Keratinocyte (primary cell): ENCODE results near the gene SPRED1. TPM values are rescaled to one million over a fixed set of nuclear protein-coding genes. Genes with fewer than 3 reads are reported as not detected.
"Not testable (repeated sequence)": the region's sequence is repeated elsewhere in the genome, so short reads cannot be mapped to it uniquely, and the experiment has no call there.

Source experiments
- DNase-seq: peaks from one replicate; pipeline ENCODE4 v3.0.0-alpha.2; 2011; ENCODE audit warnings: low read depth, missing footprints, low spot score
- FAIRE-seq: peaks from 2 replicates; lab custom pipeline; 2011; peaks lifted over from hg19 to GRCh38; lab: Jason Lieb, UNC
- H2AFZ ChIP-seq: 2 replicates; pipeline ENCODE4 v1.6.0; 2012; ENCODE audit warnings: low read length, control low read depth, inconsistent platforms; ENCODE audit not compliant: control insufficient read depth
- H3K27ac ChIP-seq: 2 replicates; pipeline ENCODE4 v1.5.1; 2011; ENCODE audit warnings: low read length; ENCODE audit not compliant: control insufficient read depth, insufficient read depth
- H3K27me3 ChIP-seq: 3 replicates; pipeline ENCODE4 v1.6.0; 2011; ENCODE audit warnings: low read length; ENCODE audit not compliant: control insufficient read depth, insufficient read depth; ENCODE audit errors: extremely low read depth
- H3K36me3 ChIP-seq, 2 experiments: 2 replicates in 1 of 2; 3 replicates in 1 of 2; pipeline ENCODE4 v1.5.1; 2011; ENCODE audit warnings: low read length in 2 of 2, mild to moderate bottlenecking in 1 of 2; ENCODE audit not compliant: control insufficient read depth in 2 of 2, insufficient read depth in 2 of 2; ENCODE audit errors: extremely low read depth in 1 of 2
- H3K4me1 ChIP-seq: 3 replicates; pipeline ENCODE4 v1.5.1; 2011; ENCODE audit warnings: low read length; ENCODE audit not compliant: control insufficient read depth, insufficient read depth; ENCODE audit errors: extremely low read depth
- H3K4me2 ChIP-seq: 3 replicates; pipeline ENCODE4 v1.6.0; 2011; ENCODE audit warnings: low read depth, low read length; ENCODE audit not compliant: control insufficient read depth, insufficient read depth; ENCODE audit errors: extremely low read depth
- H3K4me3 ChIP-seq, 3 experiments: fragments of 200-600 bp in 1 of 3; sonication (generic) in 1 of 3; 2 replicates in 2 of 3; 3 replicates in 1 of 3; pipeline ENCODE4 v1.5.1; 2011 to 2016; ENCODE audit warnings: low read length in 3 of 3, mild to moderate bottlenecking in 3 of 3, control low read depth in 2 of 3, inconsistent platforms in 1 of 3, low read depth in 1 of 3, mixed read lengths in 1 of 3, mixed run types in 1 of 3, moderate library complexity in 1 of 3; ENCODE audit not compliant: control insufficient read depth in 2 of 3, insufficient read depth in 2 of 3; ENCODE audit errors: extremely low read depth in 1 of 3
- H3K79me2 ChIP-seq: 2 replicates; pipeline ENCODE4 v1.6.0; 2012; ENCODE audit warnings: low read length; ENCODE audit not compliant: control insufficient read depth, insufficient read depth
- H3K9ac ChIP-seq: 3 replicates; pipeline ENCODE4 v1.6.0; 2011; ENCODE audit warnings: low read length; ENCODE audit not compliant: control insufficient read depth, insufficient read depth; ENCODE audit errors: extremely low read depth
- H3K9me1 ChIP-seq: 3 replicates; pipeline ENCODE4 v1.6.0; 2011; ENCODE audit warnings: low read length; ENCODE audit not compliant: control insufficient read depth, insufficient read depth; ENCODE audit errors: extremely low read depth
- H3K9me3 ChIP-seq: 2 replicates; pipeline ENCODE4 v1.5.1; 2012; ENCODE audit warnings: low read depth, low read length; ENCODE audit not compliant: control insufficient read depth
- H4K20me1 ChIP-seq: 3 replicates; pipeline ENCODE4 v1.6.0; 2011; ENCODE audit warnings: low read length; ENCODE audit not compliant: control insufficient read depth, insufficient read depth; ENCODE audit errors: extremely low read depth
- EZH2 ChIP-seq: IDR thresholded peaks from one replicate; pipeline ENCODE4 v1.6.1; 2012; ENCODE audit warnings: inconsistent platforms, mild to moderate bottlenecking, low read length, moderate library complexity
- dilution Hi-C: fragments of 300-500 bp; cut with MboI; formaldehyde crosslinking; loops from one replicate; pipeline ENCODE4 v1.7.0; 2020; ENCODE audit warnings: low sequenced_read_pairs; ENCODE audit not compliant: extremely low pct_ligation_motif_present
- polyA plus RNA-seq, 5 experiments: library from polyadenylated mRNA; depleted of rRNA in 3 of 5; stranded (reverse) in 3 of 5; stranded (forward) in 1 of 5; unstranded in 1 of 5; fragments of >200 nt; gene quantifications; 1 replicate in 1 of 5; 2 replicates in 3 of 5; 3 replicates in 1 of 5; pipeline versions ENCODE4 v1.2.1 to v1.2.3, GENCODE V29; 2011 to 2012; ENCODE audit warnings: missing spikeins in 2 of 5, low read depth in 1 of 5, low replicate concordance in 1 of 5
- TF ChIP-seq, protein P1 (sequence below), 3 experiments: IDR thresholded peaks in 1 of 3; conservative IDR thresholded peaks in 1 of 3; optimal IDR thresholded peaks in 1 of 3; 2 replicates in 2 of 3; 3 replicates in 1 of 3; pipeline versions ENCODE3 to v1.5.1; 2011; ENCODE audit warnings: low read length in 3 of 3, mild to moderate bottlenecking in 3 of 3, moderate library complexity in 2 of 3, control low read depth in 1 of 3, inconsistent platforms in 1 of 3; ENCODE audit not compliant: insufficient read depth in 2 of 3; ENCODE audit errors: extremely low read depth in 1 of 3

The SPRED1 gene
- polyA plus RNA-seq, 1 donor (not counting 4 experiments of a cell fraction or from before 2014, with no cell fraction given) = 11.5 TPM

DNA sequence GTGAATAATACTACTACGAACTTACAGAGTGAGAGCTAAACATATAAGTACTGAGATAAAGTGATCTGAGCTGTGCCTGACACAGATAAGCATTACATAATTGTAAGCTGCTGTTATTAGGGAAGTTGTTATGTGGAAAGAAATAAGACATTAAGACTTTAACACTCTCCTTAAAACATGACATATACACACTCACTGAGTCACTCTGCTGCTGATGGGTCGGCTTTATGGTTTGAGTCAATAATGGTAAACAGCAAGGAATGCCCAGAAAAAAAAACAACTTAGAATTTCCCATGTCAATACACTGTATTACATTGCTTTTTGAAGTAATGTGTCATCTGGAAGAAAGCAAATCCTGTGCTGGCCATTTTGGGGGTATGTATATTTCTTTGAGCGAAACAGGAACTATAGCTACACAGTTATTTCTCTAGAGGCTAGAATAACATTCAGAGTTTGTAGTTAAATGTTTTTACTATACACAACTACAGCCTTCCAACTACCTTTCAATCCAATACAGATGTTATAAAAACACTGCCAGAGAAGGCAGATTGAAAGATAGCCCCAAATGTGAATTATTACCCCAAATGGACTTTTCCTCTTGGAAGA lies 22.8 kb upstream of the SPRED1 start:
- Histone ChIP-seq H3K4me2 (no peak overlapping the region), H3K27ac (no peak overlapping the region)

DNA sequence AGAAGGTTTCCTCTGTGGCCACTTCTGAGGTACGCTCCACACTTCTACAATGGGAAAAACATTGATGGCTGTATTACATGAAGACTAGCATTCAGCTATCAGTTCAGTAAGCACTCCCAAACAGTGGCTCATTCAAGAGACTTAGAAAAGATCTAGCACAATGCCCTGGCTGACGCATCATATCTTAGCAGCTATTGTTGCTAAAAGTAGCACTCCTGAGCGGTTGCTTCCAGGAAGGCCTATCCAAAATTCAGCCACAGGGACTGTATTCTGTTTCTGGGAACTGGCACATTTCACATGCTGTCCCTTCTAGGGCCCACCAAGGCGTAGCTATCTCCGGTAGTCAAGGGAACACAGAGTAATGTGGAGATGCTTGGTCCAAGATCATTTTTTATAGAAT lies 21.2 kb upstream of the SPRED1 start:
- FAIRE-seq = no peak
- H3K27ac ChIP-seq = no peak overlapping the region
- no peaks in the 10 kb centered on the region for H3K27me3 ChIP-seq
- DNase-seq = no peak
- no peak overlapping the region for H3K9ac ChIP-seq
- no peak overlapping the region for H3K4me2 ChIP-seq
- peaks cover 9% of the 10 kb centered on the region for H3K4me1 ChIP-seq
- H3K9me1 ChIP-seq = no peaks in the 10 kb centered on the region
- H2AFZ ChIP-seq = no peak overlapping the region
- H4K20me1 ChIP-seq = no peaks in the 10 kb centered on the region
- no peaks in the 10 kb centered on the region for H3K36me3 ChIP-seq
- H3K9me3 ChIP-seq = no peaks in the 10 kb centered on the region
- H3K4me3 ChIP-seq = no peak overlapping the region
- H3K79me2 ChIP-seq = no peaks in the 10 kb centered on the region
- dilution Hi-C loops = no loop called here
- TF ChIP-seq, protein P1, sequence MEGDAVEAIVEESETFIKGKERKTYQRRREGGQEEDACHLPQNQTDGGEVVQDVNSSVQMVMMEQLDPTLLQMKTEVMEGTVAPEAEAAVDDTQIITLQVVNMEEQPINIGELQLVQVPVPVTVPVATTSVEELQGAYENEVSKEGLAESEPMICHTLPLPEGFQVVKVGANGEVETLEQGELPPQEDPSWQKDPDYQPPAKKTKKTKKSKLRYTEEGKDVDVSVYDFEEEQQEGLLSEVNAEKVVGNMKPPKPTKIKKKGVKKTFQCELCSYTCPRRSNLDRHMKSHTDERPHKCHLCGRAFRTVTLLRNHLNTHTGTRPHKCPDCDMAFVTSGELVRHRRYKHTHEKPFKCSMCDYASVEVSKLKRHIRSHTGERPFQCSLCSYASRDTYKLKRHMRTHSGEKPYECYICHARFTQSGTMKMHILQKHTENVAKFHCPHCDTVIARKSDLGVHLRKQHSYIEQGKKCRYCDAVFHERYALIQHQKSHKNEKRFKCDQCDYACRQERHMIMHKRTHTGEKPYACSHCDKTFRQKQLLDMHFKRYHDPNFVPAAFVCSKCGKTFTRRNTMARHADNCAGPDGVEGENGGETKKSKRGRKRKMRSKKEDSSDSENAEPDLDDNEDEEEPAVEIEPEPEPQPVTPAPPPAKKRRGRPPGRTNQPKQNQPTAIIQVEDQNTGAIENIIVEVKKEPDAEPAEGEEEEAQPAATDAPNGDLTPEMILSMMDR (optimal IDR thresholded peaks at IDR 0.05 in 1 of 3, IDR thresholded peaks at IDR 0.05 in 1 of 3, conservative IDR thresholded peaks at IDR 0.05 in 1 of 3; ENCODE audit: extremely low read depth in 1 of 3, insufficient read depth in 2 of 3, low read length in 3 of 3) = no peak
- TF ChIP-seq EZH2 = no peak

More for the DNA sequence above, 22.8 kb upstream of the SPRED1 start:
- TF ChIP-seq, protein P1 (optimal IDR thresholded peaks at IDR 0.05 in 1 of 3, IDR thresholded peaks at IDR 0.05 in 1 of 3, conservative IDR thresholded peaks at IDR 0.05 in 1 of 3; ENCODE audit: extremely low read depth in 1 of 3, insufficient read depth in 2 of 3, low read length in 3 of 3) = no peak
- TF ChIP-seq EZH2 = no peak
- Histone ChIP-seq H3K4me3 (no peak overlapping the region), H3K9me1 (no peaks in the 10 kb centered on the region), H2AFZ (no peak overlapping the region), H3K79me2 (no peaks in the 10 kb centered on the region), H3K27me3 (no peaks in the 10 kb centered on the region), H3K36me3 (no peaks in the 10 kb centered on the region), H3K4me1 (peaks cover 13% of the 10 kb centered on the region), H3K9ac (no peak overlapping the region), H4K20me1 (no peaks in the 10 kb centered on the region), H3K9me3 (no peaks in the 10 kb centered on the region)
- dilution Hi-C loops = no loop called here
- DNase-seq (no peak), FAIRE-seq (no peak)

DNA sequence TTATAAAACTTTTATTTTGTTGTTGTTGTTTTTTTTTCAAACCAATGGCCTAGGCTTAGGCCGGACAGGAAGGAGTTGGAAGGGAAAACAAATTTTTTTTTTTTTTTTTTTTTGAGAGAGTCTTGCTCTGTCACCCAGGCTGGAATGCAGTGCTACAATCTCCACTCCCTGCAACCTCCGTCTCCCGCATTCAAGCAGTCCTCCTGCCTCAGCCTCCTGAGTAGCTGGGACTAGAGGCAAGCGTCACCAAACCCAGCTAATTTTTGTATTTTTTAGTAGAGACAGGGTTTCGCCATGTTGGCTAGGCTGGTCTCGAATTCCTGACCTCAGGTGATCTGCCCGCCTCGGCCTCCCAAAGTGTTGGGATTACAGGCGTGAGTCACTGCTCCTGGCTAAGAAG lies 15.6 kb upstream of the SPRED1 start:
- H2AFZ ChIP-seq, H3K36me3 ChIP-seq, H3K9ac ChIP-seq, H3K27me3 ChIP-seq, DNase-seq, H4K20me1 ChIP-seq, H3K9me1 ChIP-seq, H3K79me2 ChIP-seq, H3K27ac ChIP-seq, H3K9me3 ChIP-seq, H3K4me3 ChIP-seq, dilution Hi-C loops, FAIRE-seq, H3K4me2 ChIP-seq, H3K4me1 ChIP-seq: not testable (repeated sequence)
